Stimulated activated naive CD8-positive, alpha-beta T cell treated with anti-CD3 and anti-CD28 coated beads, Interleukin-15, Interleukin-2, amounts not matched to agents 100 ng/mL and 50 ng/mL, for 24 hours (primary cell): Measurements from ENCODE around the gene ABL1.
"Not testable (repeated sequence)": the region's sequence is repeated elsewhere in the genome, so short reads cannot be mapped to it uniquely, and the experiment has no call there.

ENCODE experiments used
- H3K27ac Mint-ChIP-seq: one replicate; pipeline ENCODE4 v1.8.0; 2021; ENCODE audit warnings: mild to moderate bottlenecking, mixed read lengths
- H3K27me3 Mint-ChIP-seq: one replicate; pipeline ENCODE4 v1.8.0; 2021; ENCODE audit warnings: mixed read lengths
- H3K36me3 Mint-ChIP-seq: one replicate; pipeline ENCODE4 v1.8.0; 2021; ENCODE audit warnings: low read depth, mixed read lengths
- H3K4me1 Mint-ChIP-seq: one replicate; pipeline ENCODE4 v1.8.0; 2021; ENCODE audit warnings: low read depth, mixed read lengths
- H3K4me3 Mint-ChIP-seq: one replicate; pipeline ENCODE4 v1.8.0; 2021; ENCODE audit warnings: mild to moderate bottlenecking, mixed read lengths
- H3K9me3 Mint-ChIP-seq: one replicate; pipeline ENCODE4 v1.8.0; 2021; ENCODE audit warnings: mixed read lengths

The ABL1 gene

DNA sequence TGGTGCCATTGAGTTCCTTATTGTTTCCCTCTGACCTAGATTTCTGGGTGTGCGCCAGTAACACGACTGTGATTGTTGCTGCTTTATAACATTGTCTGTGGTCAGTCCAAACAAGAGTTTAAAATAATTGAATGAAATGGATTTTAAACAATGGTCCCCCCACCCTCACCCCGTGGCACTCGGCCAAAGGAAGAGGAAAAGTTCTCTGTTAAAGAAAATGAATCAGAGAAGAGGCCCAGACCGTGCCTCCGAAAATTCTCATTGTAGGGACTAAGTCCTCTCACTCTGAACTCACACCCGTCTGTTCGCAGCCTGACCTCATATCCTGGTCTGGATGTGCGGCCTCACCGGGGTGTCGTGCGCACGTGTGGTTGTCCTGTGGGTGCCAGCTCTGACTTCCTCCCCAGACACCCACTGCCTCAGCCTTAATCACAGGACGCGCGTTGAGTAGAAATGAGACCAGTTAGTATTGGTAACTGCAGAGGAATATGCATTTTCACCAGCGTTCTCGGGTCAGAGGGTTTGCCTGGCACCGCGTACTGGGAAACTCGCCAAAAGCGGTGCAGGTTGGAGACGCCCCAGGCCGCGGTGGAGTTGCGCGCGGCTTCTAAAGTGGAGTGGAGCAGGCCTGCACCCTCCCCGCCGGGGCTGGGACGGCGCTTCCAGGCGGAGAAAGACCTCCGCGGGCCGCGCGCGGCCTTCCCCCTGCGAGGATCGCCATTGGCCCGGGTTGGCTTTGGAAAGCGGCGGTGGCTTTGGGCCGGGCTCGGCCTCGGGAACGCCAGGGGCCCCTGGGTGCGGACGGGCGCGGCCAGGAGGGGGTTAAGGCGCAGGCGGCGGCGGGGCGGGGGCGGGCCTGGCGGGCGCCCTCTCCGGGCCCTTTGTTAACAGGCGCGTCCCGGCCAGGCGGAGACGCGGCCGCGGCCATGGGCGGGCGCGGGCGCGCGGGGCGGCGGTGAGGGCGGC lies at the start of gene ABL1:
ABL1 (plus strand) TSS at position 884 of the 966 bp plus-strand sequence. CDS start 193 bp downstream, outside the sequence.
- Mint-ChIP-seq H3K4me1 (peaks cover 57% of the 10 kb centered on the region), H3K9me3 (no peaks in the 10 kb centered on the region), H3K4me3 (peak within 1 kb of the TSS; percentile 93), H3K36me3 (peaks cover 7% of the 10 kb centered on the region), H3K27me3 (no peaks in the 10 kb centered on the region), H3K27ac (peak within 1 kb of the TSS; percentile 98)

DNA sequence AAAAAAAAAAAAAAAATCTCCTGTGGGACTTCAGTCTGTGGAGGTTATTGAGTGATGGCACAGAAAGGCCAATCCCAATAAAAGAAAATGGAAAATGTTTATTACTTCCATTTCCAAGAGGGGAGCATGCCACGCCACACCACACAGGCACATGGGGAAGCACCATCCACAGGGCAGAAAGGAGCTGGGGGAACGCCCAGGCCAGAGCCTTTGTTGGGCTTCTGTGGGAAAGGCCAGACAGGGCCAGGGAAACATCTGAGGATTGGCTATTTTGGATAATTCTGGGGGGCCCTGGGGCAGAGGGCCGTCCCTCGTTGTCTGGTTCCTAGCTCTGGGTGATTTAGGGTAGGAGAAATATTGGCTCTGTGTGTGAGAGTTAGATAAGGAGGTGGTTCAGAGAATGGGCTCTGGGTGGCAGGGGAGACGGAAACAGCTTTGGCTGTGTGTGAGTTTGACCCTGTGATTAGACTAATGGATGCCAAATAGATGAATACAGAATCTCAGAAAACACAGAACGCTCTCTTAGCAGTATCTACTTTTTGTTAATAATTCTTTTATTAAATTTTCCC lies 49.0 kb upstream of the ABL1 start:
- Mint-ChIP-seq H3K9me3 (peaks cover 10% of the 10 kb centered on the region), H3K27me3 (no peaks in the 10 kb centered on the region), H3K27ac (no peak overlapping the region), H3K4me3 (no peak overlapping the region), H3K36me3 (peaks cover 19% of the 10 kb centered on the region), H3K4me1 (peaks cover 7% of the 10 kb centered on the region)

DNA sequence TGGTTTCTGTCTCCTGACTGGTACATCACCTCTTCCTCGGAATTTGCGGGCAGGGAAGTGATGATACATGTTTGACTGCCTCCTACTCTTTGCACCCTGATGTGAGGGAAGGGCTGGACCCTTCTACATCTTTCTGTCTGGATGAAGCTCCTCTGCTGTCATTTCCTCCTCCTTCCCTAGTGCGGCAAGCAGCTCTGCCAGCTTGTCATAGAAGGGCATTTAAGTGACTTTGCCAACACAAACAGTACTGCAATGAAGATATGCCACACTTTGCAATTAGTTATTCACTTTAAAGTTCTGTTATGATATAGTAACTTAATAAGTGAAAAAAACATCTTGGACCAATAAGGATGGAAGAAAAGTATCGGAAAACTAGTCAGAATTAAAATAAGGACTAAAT lies 48.5 kb upstream of the ABL1 start:
- H3K4me1 Mint-ChIP-seq: peaks cover 7% of the 10 kb centered on the region
- no peak overlapping the region for H3K4me3 Mint-ChIP-seq
- peaks cover 19% of the 10 kb centered on the region for H3K36me3 Mint-ChIP-seq
- peaks cover 10% of the 10 kb centered on the region for H3K9me3 Mint-ChIP-seq
- H3K27me3 Mint-ChIP-seq: no peaks in the 10 kb centered on the region
- no peak overlapping the region for H3K27ac Mint-ChIP-seq

DNA sequence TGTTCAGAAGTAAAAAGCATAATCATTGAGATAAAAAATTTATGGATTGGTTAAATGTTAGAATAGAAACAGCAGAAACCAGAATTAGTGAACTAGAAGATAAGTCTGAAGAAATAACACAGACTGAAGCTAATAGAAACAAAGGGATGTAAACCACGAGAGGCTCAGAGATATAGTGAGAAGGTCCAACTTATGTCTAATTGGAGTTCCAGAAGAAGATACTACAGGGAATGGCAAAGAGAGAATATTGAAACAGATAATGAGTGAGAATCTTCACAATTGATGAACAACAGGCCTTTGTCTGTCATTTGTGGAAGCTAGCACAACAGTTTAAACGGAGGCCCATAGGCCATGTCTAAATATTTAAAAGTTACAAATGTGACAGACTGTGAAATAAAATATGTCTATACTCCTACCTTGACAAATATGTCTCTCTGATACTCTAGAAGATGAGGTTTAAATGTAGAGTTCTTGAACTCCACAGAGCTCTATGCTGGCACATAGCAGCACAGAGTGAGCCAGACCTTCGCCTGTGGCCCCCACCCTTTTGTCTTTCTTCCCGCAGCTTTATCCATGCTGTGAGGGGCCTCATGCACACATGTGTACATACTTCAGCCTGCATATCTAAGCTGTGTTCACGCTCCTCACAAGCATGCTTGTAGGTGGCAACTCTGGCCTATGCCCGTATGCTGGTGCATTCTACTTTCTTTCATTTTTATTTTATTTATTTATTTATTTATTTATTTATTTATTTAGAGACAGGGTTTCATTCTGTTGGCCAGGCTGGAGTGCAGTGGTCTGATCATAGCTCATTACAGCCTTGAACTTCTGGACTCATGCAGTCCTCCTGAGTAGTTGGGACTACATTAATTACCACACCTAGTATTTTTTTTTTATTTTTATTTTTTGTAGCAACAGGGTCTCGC lies 45.0 kb upstream of the ABL1 start:
- H3K4me1 Mint-ChIP-seq: peaks cover 7% of the 10 kb centered on the region
- peaks cover 16% of the 10 kb centered on the region for H3K36me3 Mint-ChIP-seq
- H3K27ac Mint-ChIP-seq: no peak overlapping the region
- H3K4me3 Mint-ChIP-seq: no peak overlapping the region
- H3K9me3 Mint-ChIP-seq: peaks cover 10% of the 10 kb centered on the region
- no peaks in the 10 kb centered on the region for H3K27me3 Mint-ChIP-seq

DNA sequence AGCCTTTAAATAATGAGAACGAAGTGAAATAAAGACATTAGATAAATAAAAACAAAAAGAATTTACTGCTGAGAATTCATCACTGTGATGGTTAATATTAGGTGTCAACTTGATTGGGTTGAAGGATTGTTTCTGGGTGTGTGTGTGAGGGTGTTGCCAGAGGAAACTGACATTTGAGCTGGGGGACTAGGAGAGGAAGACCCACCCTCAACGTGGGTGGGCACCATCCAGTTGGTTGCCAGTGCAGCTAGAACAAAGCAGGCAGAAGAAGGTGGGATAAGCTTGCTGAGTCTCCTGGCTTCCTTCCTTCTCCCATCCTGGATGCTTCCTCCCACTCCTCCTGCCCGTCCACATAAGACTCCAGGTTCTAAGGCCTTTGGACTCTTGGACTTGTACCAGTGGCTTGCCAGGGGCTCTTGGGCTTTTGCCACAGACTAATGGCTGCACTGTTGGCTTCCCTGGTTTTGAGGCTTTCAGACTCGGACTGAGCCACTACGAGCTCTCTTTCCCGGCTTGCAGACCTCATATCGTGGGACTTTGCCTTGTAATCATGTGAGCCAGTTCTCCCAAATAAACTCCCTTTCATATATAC lies 43.7 kb upstream of the ABL1 start:
- H3K27ac Mint-ChIP-seq: no peak overlapping the region
- H3K4me1 Mint-ChIP-seq: peaks cover 7% of the 10 kb centered on the region
- no peaks in the 10 kb centered on the region for H3K27me3 Mint-ChIP-seq
- peaks cover 10% of the 10 kb centered on the region for H3K9me3 Mint-ChIP-seq
- no peak overlapping the region for H3K4me3 Mint-ChIP-seq
- peaks cover 16% of the 10 kb centered on the region for H3K36me3 Mint-ChIP-seq

DNA sequence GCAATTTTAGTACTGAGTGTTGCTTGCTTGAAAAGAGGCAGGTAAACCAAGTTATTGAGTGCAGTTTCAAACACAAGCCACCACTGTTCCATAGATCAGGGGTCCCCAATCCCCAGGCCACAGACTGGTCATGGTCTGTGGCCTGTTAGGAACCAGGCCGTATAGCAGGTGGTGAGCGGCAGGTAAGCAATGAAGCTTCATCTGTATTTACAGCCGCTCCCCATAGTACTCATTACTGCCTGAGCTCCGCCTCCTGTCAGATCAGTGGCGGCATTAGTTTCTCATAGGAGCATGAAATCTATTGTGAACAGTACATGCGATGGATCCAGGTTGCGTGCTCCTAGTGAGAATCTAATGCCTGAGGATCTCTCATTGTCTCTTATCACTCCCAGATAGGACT lies 41.5 kb upstream of the ABL1 start:
- no peak overlapping the region for H3K4me3 Mint-ChIP-seq
- H3K36me3 Mint-ChIP-seq: peaks cover 16% of the 10 kb centered on the region
- H3K27ac Mint-ChIP-seq: no peak overlapping the region
- peaks cover 3% of the 10 kb centered on the region for H3K9me3 Mint-ChIP-seq
- no peaks in the 10 kb centered on the region for H3K27me3 Mint-ChIP-seq
- peaks cover 4% of the 10 kb centered on the region for H3K4me1 Mint-ChIP-seq

DNA sequence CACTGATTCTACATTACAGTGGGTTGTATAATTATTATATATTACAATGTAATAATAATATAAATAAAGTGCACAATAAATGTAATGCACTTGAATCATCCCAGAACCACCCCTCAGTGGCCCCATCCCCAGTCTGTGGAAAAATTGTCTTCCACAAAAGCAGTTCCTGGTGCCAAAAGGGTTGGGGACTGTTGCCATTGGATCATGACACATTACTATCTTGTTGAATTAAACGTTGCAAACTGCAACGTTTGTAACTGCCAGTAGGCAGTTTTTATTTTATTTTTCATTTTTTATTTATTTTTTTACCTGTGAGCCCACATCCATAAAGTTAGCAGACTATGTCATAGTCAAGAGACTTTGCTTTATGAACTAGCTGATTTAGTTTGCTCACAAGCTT lies 41.0 kb upstream of the ABL1 start:
- not testable (repeated sequence) for H3K4me3 Mint-ChIP-seq

DNA sequence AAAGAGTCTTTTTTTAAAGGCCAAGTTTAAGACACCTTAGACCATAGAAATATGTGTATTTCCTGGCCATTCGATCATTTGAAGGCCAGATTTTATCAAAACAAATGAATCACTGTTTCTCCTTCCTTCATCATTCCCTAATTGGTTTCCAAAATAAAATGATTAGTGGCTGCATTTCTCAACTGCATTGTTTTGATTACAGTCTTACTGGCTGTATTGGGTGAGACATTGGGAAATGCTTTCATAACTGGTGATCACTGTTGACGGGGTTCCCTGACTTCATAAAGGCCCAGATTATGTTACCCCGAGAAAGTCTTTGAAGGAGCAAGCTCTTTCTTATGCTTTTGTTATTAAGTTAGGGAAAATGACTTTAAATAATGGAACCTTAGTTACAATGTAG lies 40.6 kb upstream of the ABL1 start:
- not testable (repeated sequence) for H3K4me3 Mint-ChIP-seq, H3K27ac Mint-ChIP-seq, H3K9me3 Mint-ChIP-seq, H3K27me3 Mint-ChIP-seq, H3K4me1 Mint-ChIP-seq, H3K36me3 Mint-ChIP-seq

More for the DNA sequence above, 41.0 kb upstream of the ABL1 start:
- not testable (repeated sequence) for H3K4me1 Mint-ChIP-seq, H3K9me3 Mint-ChIP-seq, H3K27ac Mint-ChIP-seq, H3K27me3 Mint-ChIP-seq
- H3K36me3 Mint-ChIP-seq: peaks cover 12% of the 10 kb centered on the region

DNA sequence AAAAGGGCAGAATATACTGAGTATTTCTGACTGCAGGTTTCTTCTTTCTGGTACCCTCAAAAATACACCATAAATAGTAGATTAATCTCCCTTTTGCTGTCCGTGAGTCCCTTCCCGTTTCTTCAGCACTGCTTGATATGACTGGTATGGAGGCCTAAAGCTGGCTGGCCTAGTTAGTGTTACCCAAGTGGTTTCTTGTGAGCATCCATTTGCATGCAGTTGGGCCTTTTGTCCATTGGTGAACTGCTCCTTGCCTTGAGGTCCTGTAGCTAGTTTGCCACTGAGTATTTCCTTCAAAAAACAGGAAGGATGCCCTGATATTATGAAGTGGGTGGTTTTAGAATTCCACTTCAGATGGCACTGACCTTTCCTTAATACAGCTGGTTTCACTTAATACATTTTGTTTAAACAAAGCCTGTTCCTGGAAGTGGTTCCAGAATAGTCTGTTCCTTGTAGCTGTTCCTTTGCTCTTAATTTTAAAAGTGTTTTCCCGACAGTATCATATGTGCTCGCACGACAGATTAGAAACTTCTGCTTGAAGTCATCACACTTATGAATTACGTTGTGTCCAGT lies 40.0 kb upstream of the ABL1 start:
- Mint-ChIP-seq H3K27me3 (no peaks in the 10 kb centered on the region), H3K4me3 (no peak overlapping the region), H3K9me3 (no peaks in the 10 kb centered on the region), H3K4me1 (no peaks in the 10 kb centered on the region), H3K27ac (no peak overlapping the region), H3K36me3 (peaks cover 2% of the 10 kb centered on the region)

DNA sequence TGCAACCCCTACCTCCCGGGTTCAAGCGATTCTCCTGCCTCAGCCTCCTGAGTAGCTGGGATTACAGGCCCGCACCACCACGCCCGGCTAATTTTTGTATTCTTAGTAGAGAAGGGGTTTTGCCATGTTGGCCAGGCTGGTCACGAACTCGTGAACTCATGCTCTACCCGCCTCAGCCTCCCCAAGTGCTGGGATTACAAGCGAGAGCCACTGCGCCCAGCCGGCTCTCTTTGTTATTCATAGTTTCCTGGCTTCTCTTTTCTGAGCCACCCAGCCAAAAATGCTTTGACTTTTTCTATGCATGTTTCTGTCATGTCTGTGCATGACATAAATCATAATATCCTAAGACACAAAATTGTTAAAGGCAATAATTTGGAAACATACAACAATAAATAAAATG lies 31.9 kb upstream of the ABL1 start:
- H3K27ac Mint-ChIP-seq, H3K27me3 Mint-ChIP-seq, H3K9me3 Mint-ChIP-seq, H3K4me3 Mint-ChIP-seq, H3K36me3 Mint-ChIP-seq: not testable (repeated sequence)
- peaks cover 18% of the 10 kb centered on the region for H3K4me1 Mint-ChIP-seq

DNA sequence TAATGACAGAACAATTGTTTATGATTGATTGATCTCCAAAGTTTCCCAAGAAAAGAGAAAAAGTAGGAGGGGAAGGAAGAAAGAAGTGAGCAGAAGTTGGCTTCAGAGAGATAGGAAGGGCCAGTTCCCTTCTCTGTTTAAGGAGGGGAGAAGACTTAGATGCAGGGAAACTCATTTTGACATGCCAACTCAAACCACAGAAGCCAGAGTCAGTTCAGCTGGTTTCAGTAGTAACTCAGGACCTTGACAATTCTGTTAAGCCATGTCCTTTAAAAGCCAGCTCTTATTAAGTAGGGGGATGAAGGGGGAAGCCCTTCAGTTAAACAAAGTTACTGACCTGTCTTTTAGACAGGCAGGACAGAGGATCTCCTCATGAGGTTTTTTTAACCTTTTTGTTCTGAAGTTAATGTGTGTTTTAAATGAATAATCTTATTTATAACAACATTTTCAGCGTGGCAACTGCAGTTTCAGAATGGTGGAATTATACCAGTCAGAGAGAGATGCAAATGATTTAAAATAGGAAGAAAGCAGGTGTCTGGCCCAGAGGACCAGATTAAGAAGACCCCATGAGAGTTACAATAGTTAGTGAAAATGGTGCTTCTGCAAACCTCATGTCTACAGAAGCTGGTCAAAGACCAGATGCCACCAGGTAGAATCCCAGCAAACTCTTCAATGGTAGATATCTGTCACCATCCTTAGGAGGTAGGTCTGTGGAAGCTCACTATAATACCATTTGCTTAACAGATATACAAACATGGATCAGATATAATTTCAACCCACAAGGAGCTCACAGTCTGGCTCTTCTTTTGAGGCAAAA lies 29.3 kb upstream of the ABL1 start:
- H3K36me3 Mint-ChIP-seq: no peaks in the 10 kb centered on the region
- peaks cover 18% of the 10 kb centered on the region for H3K4me1 Mint-ChIP-seq
- no peaks in the 10 kb centered on the region for H3K27me3 Mint-ChIP-seq
- no peaks in the 10 kb centered on the region for H3K9me3 Mint-ChIP-seq
- no peak overlapping the region for H3K27ac Mint-ChIP-seq
- no peak overlapping the region for H3K4me3 Mint-ChIP-seq

DNA sequence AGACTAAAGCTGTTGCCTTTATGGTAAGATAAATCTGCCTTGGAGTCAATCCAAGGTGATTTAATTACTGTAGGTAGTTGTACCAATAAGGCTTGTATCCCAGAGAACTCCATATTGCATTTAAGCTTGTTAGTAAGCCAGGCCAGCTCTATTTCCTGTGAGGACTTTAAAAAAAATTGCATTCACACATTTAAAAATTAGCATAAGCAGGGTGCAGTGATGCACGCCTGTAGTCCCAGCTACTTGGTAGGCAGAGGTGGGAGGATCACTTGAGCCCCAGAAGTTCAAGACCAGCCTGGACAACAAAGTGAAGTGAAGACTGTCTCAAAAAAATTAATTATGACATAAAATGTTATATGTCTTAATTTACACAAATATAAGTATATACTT lies 28.7 kb upstream of the ABL1 start:
- Mint-ChIP-seq H3K27me3 (no peaks in the 10 kb centered on the region), H3K9me3 (no peaks in the 10 kb centered on the region), H3K4me1 (peaks cover 18% of the 10 kb centered on the region), H3K27ac (no peak overlapping the region), H3K4me3 (no peak overlapping the region), H3K36me3 (no peaks in the 10 kb centered on the region)

DNA sequence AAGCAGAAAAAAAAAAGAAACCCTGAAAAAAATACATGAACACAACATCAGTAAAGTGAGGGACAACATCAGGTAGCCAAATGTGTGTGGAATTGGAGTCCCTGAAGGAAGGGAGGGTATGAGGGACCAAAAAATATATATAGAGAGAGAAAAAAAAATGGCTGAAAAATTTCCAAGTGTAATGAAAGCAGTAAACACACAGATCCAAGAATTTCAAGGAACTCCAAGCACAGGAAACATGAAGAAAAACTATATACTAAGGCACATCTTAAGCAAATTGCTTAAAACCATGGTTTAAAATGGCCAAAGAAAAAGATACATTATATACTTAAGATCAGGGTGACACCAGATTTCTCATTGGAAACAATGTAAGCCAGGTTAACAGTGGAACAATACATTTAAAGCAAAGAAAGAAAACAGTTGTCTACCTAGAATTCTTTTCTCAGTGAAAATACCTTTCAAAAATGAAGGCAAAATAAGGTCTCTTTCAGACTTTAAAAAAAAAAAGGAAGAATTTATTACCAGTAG lies 24.4 kb upstream of the ABL1 start:
- Mint-ChIP-seq H3K4me1 (peaks cover 22% of the 10 kb centered on the region), H3K4me3 (no peak overlapping the region), H3K9me3 (no peaks in the 10 kb centered on the region), H3K27me3 (no peaks in the 10 kb centered on the region), H3K27ac (no peak overlapping the region), H3K36me3 (no peaks in the 10 kb centered on the region)
